GM12878 (cell line): Measurements from ENCODE around the gene TSPEAR. TPM values are rescaled to one million over a fixed set of nuclear protein-coding genes. Genes with fewer than 3 reads are reported as not detected.

Experiments used
- ATAC-seq: fragments of 200-7000 bp; cut with Tn5 transposase; 3 replicates; pipeline ENCODE4 v1.9.1; 2020; ENCODE audit warnings: mild to moderate bottlenecking, moderate library complexity
- BruUV-seq: library from RNA; stranded (reverse); fragments of 400-500 nt; replicated peaks from 2 replicates; lab custom pipeline; 2021; lab: Mats Ljungman, UMichigan
- CTCF ChIA-PET: fragments of 300-600 bp; sonication (Branson Sonifier 250); formaldehyde crosslinking; extraction: SDS; loops from one replicate; lab custom pipeline; 2021; ENCODE audit warnings: inconsistent platforms; lab: Yijun Ruan, JAX
- POLR2A ChIA-PET: fragments of 350-600 bp; formaldehyde crosslinking; extraction: SDS; loops from one replicate; lab custom pipeline; 2021; ENCODE audit warnings: inconsistent platforms; lab: Charles Lee
- RAD21 ChIA-PET: fragments of 300-600 bp; sonication (Branson Sonifier 250); formaldehyde crosslinking; loops from one replicate; lab custom pipeline; 2023; ENCODE audit warnings: antibody characterized with exemption; ENCODE audit not compliant: unreplicated experiment; lab: Charles Lee
- SMC1A ChIA-PET: fragments of 300-600 bp; sonication (Branson Sonifier 250); formaldehyde crosslinking; loops from one replicate; lab custom pipeline; 2023; ENCODE audit not compliant: unreplicated experiment, uncharacterized antibody; lab: Charles Lee
- DNase-seq: peaks from one replicate; pipeline ENCODE4 v3.0.0-alpha.2; 2011; ENCODE audit warnings: low read depth, low spot score
- FAIRE-seq: peaks from 3 replicates; lab custom pipeline; 2011; peaks lifted over from hg19 to GRCh38; lab: Jason Lieb, UNC
- H2AFZ ChIP-seq: 2 replicates; pipeline ENCODE4 v1.6.0; 2011; ENCODE audit warnings: low read depth, low read length, control low read depth; ENCODE audit not compliant: control insufficient read depth
- H3K27ac ChIP-seq: 2 replicates; pipeline ENCODE4 v1.5.1; 2011; ENCODE audit warnings: control low read depth; ENCODE audit not compliant: control insufficient read depth, insufficient read depth
- H3K27me3 ChIP-seq, 2 experiments: replicated peaks in 1 of 2; 2 replicates each; pipeline versions ENCODE4 v1.6.0 to v1.6.1; 2011; ENCODE audit warnings: low read length in 1 of 2; ENCODE audit not compliant: control insufficient read depth in 2 of 2, insufficient read depth in 2 of 2
- H3K36me3 ChIP-seq, 2 experiments: 2 replicates each; pipeline ENCODE4 v1.5.1; 2011; ENCODE audit warnings: low read length in 1 of 2; ENCODE audit not compliant: control insufficient read depth in 2 of 2, insufficient read depth in 2 of 2
- H3K4me1 ChIP-seq: 2 replicates; pipeline ENCODE4 v1.6.1; 2011; ENCODE audit warnings: mild to moderate bottlenecking, low read length, moderate library complexity, mixed read lengths; ENCODE audit not compliant: control insufficient read depth, insufficient read depth
- H3K4me2 ChIP-seq: 2 replicates; pipeline ENCODE4 v1.6.0; 2011; ENCODE audit warnings: control low read depth; ENCODE audit not compliant: control insufficient read depth, insufficient read depth
- H3K4me3 ChIP-seq: fragments of 200-600 bp; sonication (generic); 2 replicates; pipeline ENCODE4 v1.5.1; 2016
- H3K79me2 ChIP-seq: 2 replicates; pipeline ENCODE4 v1.6.0; 2011; ENCODE audit warnings: low read length; ENCODE audit not compliant: control insufficient read depth, insufficient read depth
- H3K9ac ChIP-seq: 2 replicates; pipeline ENCODE4 v1.8.0; 2011; ENCODE audit warnings: low read length, control low read depth, mixed read lengths; ENCODE audit not compliant: control insufficient read depth, insufficient read depth
- H3K9me3 ChIP-seq: replicated peaks from 3 replicates; pipeline ENCODE4 v1.5.1; 2011; ENCODE audit warnings: mild to moderate bottlenecking, low read length; ENCODE audit not compliant: control insufficient read depth, insufficient read depth
- H4K20me1 ChIP-seq: 2 replicates; pipeline ENCODE4 v1.6.0; 2011; ENCODE audit not compliant: control insufficient read depth, insufficient read depth
- E2F4 ChIP-seq: IDR thresholded peaks from 2 replicates; pipeline ENCODE4 v1.6.1; 2012; ENCODE audit warnings: low read depth, low read length, improper control_type of control experiment
- KDM1A ChIP-seq: fragments of 200-600 bp; sonication (generic); IDR thresholded peaks from 2 replicates; pipeline ENCODE4 v1.6.1; 2016; ENCODE audit warnings: borderline replicate concordance
- MAX ChIP-seq: IDR thresholded peaks from 2 replicates; pipeline ENCODE4 v1.6.1; 2012; ENCODE audit warnings: low read depth, low read length, improper control_type of control experiment
- NFIC ChIP-seq: IDR thresholded peaks from 2 replicates; pipeline ENCODE4 v1.6.1; 2012; ENCODE audit warnings: low read depth, mild to moderate bottlenecking, inconsistent platforms, low read length, moderate library complexity
- PAX5 ChIP-seq: IDR thresholded peaks from 2 replicates; pipeline ENCODE4 v1.6.1; 2011; ENCODE audit warnings: low read depth, low read length, borderline replicate concordance
- SRF ChIP-seq, 2 experiments: IDR thresholded peaks; 2 replicates each; pipeline ENCODE4 v1.6.1; 2011; ENCODE audit warnings: low read depth in 2 of 2, low read length in 2 of 2, mild to moderate bottlenecking in 1 of 2, moderate library complexity in 1 of 2
- YBX1 ChIP-seq: fragments of 450-650 bp; IDR thresholded peaks from 2 replicates; pipeline ENCODE4 v1.6.1; 2016; ENCODE audit warnings: antibody characterized with exemption
- ZNF217 ChIP-seq: fragments of 450-650 bp; IDR thresholded peaks from 2 replicates; pipeline ENCODE4 v1.6.1; 2017; ENCODE audit warnings: antibody characterized with exemption, mild to moderate bottlenecking
- ZNF622 ChIP-seq: fragments of 450-650 bp; IDR thresholded peaks from 2 replicates; pipeline ENCODE4 v1.6.1; 2017; ENCODE audit warnings: mild to moderate bottlenecking, inconsistent platforms
- ZNF687 ChIP-seq: fragments of 450-650 bp; IDR thresholded peaks from 2 replicates; pipeline ENCODE4 v1.6.1; 2017; ENCODE audit warnings: mild to moderate bottlenecking, moderate library complexity
- WGBS: methylation state at CpG from one replicate; pipeline ENCODE4 v1.1.6; 2016; ENCODE audit warnings: low lambda C conversion rate; ENCODE audit not compliant: insufficient replicate concordance, insufficient coverage; ENCODE audit errors: missing lambda C conversion rate; 5-methylcytosine and 5-hydroxymethylcytosine counted together
- in situ Hi-C: fragments of 300-500 bp; cut with MboI; formaldehyde crosslinking; loops from 9 replicates; pipeline ENCODE4 v1.14.3; 2018; ENCODE audit warnings: mixed read lengths
- intact Hi-C: fragments of 100-400 bp; cut with micrococcal nuclease; formaldehyde crosslinking; loops from one replicate; pipeline ENCODE4 v1.14.2; 2022; ENCODE audit not compliant: unreplicated experiment
- polyA plus RNA-seq, 11 experiments: library from polyadenylated mRNA; depleted of rRNA in 4 of 11; unstranded in 6 of 11; stranded (reverse) in 5 of 11; fragments of >200 nt; fragmentation: Nextera tagmentation in 4 of 11; fragmentation: Illumina TruSeq in 1 of 11; extraction: Ambion mirVana in 4 of 11; extraction: Trizol in 1 of 11; gene quantifications; 1 replicate in 1 of 11; 2 replicates in 10 of 11; pipeline versions ENCODE4 v1.2.1 to v1.2.3, GENCODE V29; 2011 to 2016; ENCODE audit warnings: inconsistent platforms in 2 of 11, missing spikeins in 2 of 11, low read depth in 1 of 11
- total RNA-seq, 4 experiments: library from RNA; depleted of rRNA in 3 of 4; stranded (reverse); fragments of >200 nt in 3 of 4; fragmentation: Illumina TruSeq in 1 of 4; extraction: Trizol in 1 of 4; gene quantifications; 2 replicates each; pipeline versions ENCODE4 v1.2.1 to v1.2.3, GENCODE V29; 2013 to 2021

The TSPEAR gene
- total and polyA plus RNA-seq, 10 of the 15 experiments (the other 5 are each of a cell fraction or from before 2014, with no cell fraction given) = not detected

GRCh38 chr21:44590311-44590721, 121.1 kb downstream of the TSPEAR start:
- Histone ChIP-seq H3K4me3 (no peak overlapping the region), H3K9me3 (no peaks in the 10 kb centered on the region), H3K4me2 (no peak overlapping the region), H3K36me3 (no peaks in the 10 kb centered on the region), H4K20me1 (no peaks in the 10 kb centered on the region), H3K79me2 (no peaks in the 10 kb centered on the region), H2AFZ (no peak overlapping the region), H3K4me1 (no peaks in the 10 kb centered on the region), H3K27me3 (no peaks in the 10 kb centered on the region), H3K9ac (no peak overlapping the region), H3K27ac (no peak overlapping the region)
- ChIA-PET CTCF (no interaction called here), SMC1A (no interaction called here), RAD21 (no interaction called here), POLR2A (no interaction called here)
- WGBS = 34% methylated on average over 10 of the region's 10 CpGs
- intact Hi-C loops = no loop called here
- BruUV-seq = no TSS peak
- in situ Hi-C loops = no loop called here
- TF ChIP-seq NFIC (no peak), ZNF622 (no peak), E2F4 (no peak), ZNF217 (no peak), SRF (IDR thresholded peaks at IDR 0.05; ENCODE audit: low read depth in 2 of 2, low read length in 2 of 2) (no peak), MAX (no peak), ZNF687 (no peak), KDM1A (no peak), YBX1 (no peak), PAX5 (no peak)
- no peak for ATAC-seq
- FAIRE-seq = no peak
- DNase-seq = no peak
